Ascending aorta (tissue), 2 donors: Measurements from ENCODE around the gene MYBL2. TPM values are rescaled to one million over a fixed set of nuclear protein-coding genes. Genes with fewer than 3 reads are reported as not detected.

Source experiments
- DNase-seq, 2 donors: peaks; one replicate each; pipeline ENCODE4 v3.0.0-alpha.2; 2019; ENCODE audit warnings: low spot score in 2 of 2
- H3K27ac ChIP-seq, 2 donors: fragments of 200-600 bp; sonication (generic); one replicate each; pipeline ENCODE4 v1.5.1; 2016 to 2017; ENCODE audit warnings: mild to moderate bottlenecking in 1 of 2
- H3K27me3 ChIP-seq: fragments of 200-600 bp; sonication (generic); one replicate; pipeline ENCODE4 v1.5.1; 2017
- H3K36me3 ChIP-seq, 2 donors: fragments of 200-600 bp; sonication (generic); one replicate each; pipeline ENCODE4 v1.5.1; 2016
- H3K4me1 ChIP-seq, 2 donors: fragments of 200-600 bp; sonication (generic); one replicate each; pipeline ENCODE4 v1.5.1; 2016 to 2017; ENCODE audit warnings: mild to moderate bottlenecking in 1 of 2
- H3K4me3 ChIP-seq, 2 donors: fragments of 200-600 bp; sonication (generic); one replicate each; pipeline ENCODE4 v1.5.1; 2016 to 2017; ENCODE audit warnings: mild to moderate bottlenecking in 1 of 2
- H3K9me3 ChIP-seq, 2 donors: fragments of 200-600 bp; sonication (generic); one replicate each; pipeline ENCODE4 v1.5.1; 2016
- CTCF ChIP-seq, 3 experiments: fragments of 200-600 bp in 2 of 3; fragments of 450-650 bp in 1 of 3; sonication (generic) in 2 of 3; IDR thresholded peaks; one replicate each; pipeline ENCODE4 v1.5.1; 2016 to 2019; ENCODE audit warnings: antibody characterized with exemption in 3 of 3, mild to moderate bottlenecking in 1 of 3, moderate library complexity in 1 of 3
- intact Hi-C: fragments of 100-400 bp; cut with DNase I; formaldehyde crosslinking; loops from one replicate; pipeline ENCODE4 v1.15.1; 2023
- total RNA-seq: library from RNA; depleted of rRNA; stranded (reverse); fragments of >200 nt; gene quantifications from one replicate; pipeline ENCODE4 v1.1.0, GENCODE V29; 2016

MYBL2 gene
- total RNA-seq, 1 donor from 2014 or later: not detected

- TF ChIP-seq CTCF (IDR thresholded peaks at IDR 0.05): no peak
- Histone ChIP-seq H3K27me3 (no peaks in the 10 kb centered on the region), H3K4me1 (no peaks in the 10 kb centered on the region), H3K36me3 (no peaks in the 10 kb centered on the region), H3K4me3 (no peak overlapping the region), H3K27ac (no peak overlapping the region), H3K9me3 (no peaks in the 10 kb centered on the region)
- intact Hi-C loops: no loop called here
- no peak for DNase-seq
Observed at GRCh38 chr20:43700627-43701026, 33.7 kb downstream of the MYBL2 start.

DNA sequence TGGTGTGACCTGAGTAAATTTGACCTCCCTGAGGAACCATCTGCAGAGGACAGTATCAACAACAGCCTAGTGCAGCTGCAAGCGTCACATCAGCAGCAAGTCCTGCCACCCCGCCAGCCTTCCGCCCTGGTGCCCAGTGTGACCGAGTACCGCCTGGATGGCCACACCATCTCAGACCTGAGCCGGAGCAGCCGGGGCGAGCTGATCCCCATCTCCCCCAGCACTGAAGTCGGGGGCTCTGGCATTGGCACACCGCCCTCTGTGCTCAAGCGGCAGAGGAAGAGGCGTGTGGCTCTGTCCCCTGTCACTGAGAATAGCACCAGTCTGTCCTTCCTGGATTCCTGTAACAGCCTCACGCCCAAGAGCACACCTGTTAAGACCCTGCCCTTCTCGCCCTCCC lies 35.6 kb downstream of the MYBL2 start:
- no peak for TF ChIP-seq CTCF (IDR thresholded peaks at IDR 0.05)
- intact Hi-C loops: no loop called here

GRCh38 chr20:43710370-43711044 lies 43.6 kb downstream of the MYBL2 start:
- TF ChIP-seq CTCF (IDR thresholded peaks at IDR 0.05): no peak
- H3K4me3 ChIP-seq: no peak overlapping the region

More for the DNA sequence above, 35.6 kb downstream of the MYBL2 start:
- H3K4me1 ChIP-seq: no peaks in the 10 kb centered on the region
- H3K4me3 ChIP-seq: no peak overlapping the region
- no peaks in the 10 kb centered on the region for H3K27me3 ChIP-seq
- no peaks in the 10 kb centered on the region for H3K9me3 ChIP-seq
- H3K27ac ChIP-seq: no peak overlapping the region
- no peaks in the 10 kb centered on the region for H3K36me3 ChIP-seq
- DNase-seq: no peak

DNA sequence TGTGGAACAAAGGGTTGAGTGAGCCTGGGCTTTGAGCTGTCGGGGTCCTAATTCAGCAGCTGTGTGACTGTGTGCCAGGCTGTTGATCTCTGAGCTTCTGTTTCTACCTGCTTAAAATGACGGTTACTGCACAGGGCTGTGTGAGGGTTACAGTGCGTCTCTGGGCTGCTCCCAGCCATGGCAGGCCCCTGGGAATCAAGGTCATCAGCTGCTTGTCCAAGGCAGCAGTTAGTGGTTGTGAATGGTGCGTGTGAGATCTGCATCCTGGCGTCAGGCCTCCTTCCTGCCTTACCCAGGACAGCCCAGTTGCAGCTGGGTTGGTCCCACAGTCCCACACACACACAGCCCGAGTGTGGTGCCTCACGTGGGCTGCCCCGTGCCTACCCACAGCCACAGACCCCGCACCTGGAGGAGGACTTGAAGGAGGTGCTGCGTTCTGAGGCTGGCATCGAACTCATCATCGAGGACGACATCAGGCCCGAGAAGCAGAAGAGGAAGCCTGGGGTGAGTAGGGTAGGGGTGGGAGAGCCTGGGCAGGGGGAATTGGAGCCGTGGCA lies 44.3 kb downstream of the MYBL2 start:
- Histone ChIP-seq H3K36me3 (no peaks in the 10 kb centered on the region), H3K9me3 (no peaks in the 10 kb centered on the region), H3K4me3 (no peak overlapping the region), H3K27me3 (no peaks in the 10 kb centered on the region), H3K4me1 (no peaks in the 10 kb centered on the region), H3K27ac (no peak overlapping the region)
- no peak for DNase-seq
- TF ChIP-seq CTCF (IDR thresholded peaks at IDR 0.05): no peak
- intact Hi-C loops: no loop called here

More at GRCh38 chr20:43710370-43711044, 43.6 kb downstream of the MYBL2 start:
- H3K27me3 ChIP-seq: no peaks in the 10 kb centered on the region
- H3K27ac ChIP-seq: no peak overlapping the region
- no peak for DNase-seq
- H3K9me3 ChIP-seq: no peaks in the 10 kb centered on the region
- intact Hi-C loops: no loop called here
- H3K4me1 ChIP-seq: no peaks in the 10 kb centered on the region
- H3K36me3 ChIP-seq: no peaks in the 10 kb centered on the region

GRCh38 chr20:43715044-43715443 lies 48.1 kb downstream of the MYBL2 start:
- H3K4me1 ChIP-seq: no peaks in the 10 kb centered on the region
- intact Hi-C loops: no loop called here
- H3K9me3 ChIP-seq: no peaks in the 10 kb centered on the region
- DNase-seq: no peak
- no peaks in the 10 kb centered on the region for H3K36me3 ChIP-seq
- H3K27me3 ChIP-seq: no peaks in the 10 kb centered on the region
- H3K27ac ChIP-seq: no peak overlapping the region
- no peak for TF ChIP-seq CTCF (IDR thresholded peaks at IDR 0.05)
- H3K4me3 ChIP-seq: no peak overlapping the region
